Muscle of arm (tissue), 12 donors: ENCODE results near the gene HS3ST4. TPM values are rescaled to one million over a fixed set of nuclear protein-coding genes. Genes with fewer than 3 reads are reported as not detected.

Source experiments
- DNase-seq: peaks from one replicate; pipeline ENCODE4 v3.0.0-alpha.2; 2013
- polyA plus RNA-seq, 12 donors: library from polyadenylated mRNA; unstranded; fragments of 120-200 nt; gene quantifications; one replicate each; pipeline ENCODE4 v1.2.1, GENCODE V29; 2013; ENCODE audit not compliant: insufficient read length in 12 of 12

HS3ST4 gene
- polyA plus RNA-seq, 12 donors = 0.05 to 2.2 (median 0.07) TPM; not detected in 4

DNA sequence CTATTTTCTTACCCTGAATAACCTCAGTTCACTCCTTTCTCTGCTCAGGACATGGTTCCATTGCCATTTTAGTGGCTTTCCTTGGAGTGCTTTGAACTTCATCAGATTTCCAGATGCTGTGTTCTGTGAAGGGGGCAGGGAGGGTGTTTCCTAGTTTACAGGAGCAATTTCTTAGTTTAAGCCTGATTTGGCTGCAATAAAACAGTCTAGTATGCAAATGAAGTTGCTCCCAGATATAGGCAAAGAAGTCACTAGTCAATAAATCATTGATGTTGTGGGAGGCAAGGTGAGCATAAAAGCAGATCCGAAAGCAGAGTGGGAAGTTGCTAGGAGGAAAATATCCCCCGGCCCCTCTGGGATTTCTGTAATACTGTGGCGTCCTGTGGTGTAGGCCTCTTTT lies 202.3 kb downstream of the HS3ST4 start:
- no peak for DNase-seq

DNA sequence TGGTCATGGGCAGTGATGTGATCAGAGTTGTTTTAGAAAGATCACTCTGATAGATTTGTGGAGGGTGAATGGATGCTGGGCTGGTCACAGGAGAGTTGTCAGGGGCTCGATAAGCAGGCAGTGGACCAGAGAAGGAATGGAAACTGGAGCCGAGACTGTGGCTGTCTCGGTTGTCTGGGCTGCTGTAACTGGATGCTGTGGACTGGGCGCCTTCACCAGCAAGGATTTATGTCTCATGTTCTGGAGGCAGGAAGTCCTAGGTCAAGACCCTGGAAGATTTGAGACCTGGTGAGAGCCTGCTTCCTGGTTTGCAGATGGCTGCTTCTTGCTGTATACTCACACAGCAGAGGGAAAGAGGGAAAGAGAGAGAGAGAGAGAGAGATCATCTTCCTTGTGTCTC lies 203.6 kb downstream of the HS3ST4 start:
- no peak for DNase-seq

DNA sequence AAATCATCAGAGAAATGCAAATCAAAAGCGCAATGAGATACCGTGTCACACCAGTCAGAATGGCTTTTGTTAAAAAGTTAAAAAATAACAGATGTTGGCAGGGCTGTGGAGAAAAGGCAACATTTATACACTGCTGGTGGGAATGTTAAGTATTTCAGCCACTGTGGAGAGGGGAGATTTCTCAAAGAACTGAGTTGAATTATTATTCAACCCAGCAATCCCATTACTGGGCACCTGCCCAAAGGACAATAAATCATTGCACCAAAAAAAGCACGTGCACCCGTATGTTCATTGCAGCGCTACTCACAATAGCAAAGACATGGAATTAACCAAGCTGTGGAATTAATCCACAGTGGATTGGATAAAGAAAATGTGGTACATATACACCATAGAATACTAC lies 204.7 kb downstream of the HS3ST4 start:
- DNase-seq = no peak

DNA sequence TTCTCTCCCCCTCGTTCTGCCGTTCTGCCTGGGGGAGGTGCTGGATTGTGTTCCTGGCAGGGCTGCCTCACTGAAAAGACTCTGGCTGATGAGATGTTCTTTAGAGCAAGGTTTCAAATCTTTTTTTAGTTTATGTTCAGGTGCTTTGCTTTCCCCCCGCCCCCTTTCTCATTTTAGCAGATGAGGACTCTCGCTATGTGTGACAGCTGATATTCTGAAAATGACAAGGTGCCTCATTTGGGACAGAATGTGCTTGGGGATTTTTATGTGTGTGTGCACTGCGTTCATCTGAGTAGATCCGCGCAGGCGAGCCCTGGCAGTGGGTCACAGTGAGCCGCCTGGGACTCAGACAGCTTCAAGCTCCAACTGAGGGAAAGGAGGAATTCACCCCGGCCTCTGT lies 205.9 kb downstream of the HS3ST4 start:
- no peak for DNase-seq

DNA sequence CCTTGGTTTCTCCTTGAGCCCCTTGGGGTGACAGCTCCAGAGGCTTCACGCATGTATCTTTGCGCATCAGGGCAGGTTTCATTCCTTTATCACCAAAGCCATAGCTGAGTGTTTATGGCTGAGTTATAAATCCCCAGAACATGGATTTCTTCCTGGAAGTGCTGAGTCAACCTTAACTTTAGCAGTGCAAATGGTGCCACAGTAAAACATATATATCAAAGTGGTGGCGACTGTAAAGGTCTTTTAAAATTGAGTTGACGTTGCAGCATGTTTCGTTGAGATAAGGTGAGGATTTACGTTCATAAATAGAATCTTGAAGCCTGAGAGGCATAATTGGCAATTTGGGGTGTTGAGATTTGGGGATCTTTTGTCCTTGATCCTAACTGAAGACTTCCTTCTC lies 214.1 kb downstream of the HS3ST4 start:
- DNase-seq = no peak

DNA sequence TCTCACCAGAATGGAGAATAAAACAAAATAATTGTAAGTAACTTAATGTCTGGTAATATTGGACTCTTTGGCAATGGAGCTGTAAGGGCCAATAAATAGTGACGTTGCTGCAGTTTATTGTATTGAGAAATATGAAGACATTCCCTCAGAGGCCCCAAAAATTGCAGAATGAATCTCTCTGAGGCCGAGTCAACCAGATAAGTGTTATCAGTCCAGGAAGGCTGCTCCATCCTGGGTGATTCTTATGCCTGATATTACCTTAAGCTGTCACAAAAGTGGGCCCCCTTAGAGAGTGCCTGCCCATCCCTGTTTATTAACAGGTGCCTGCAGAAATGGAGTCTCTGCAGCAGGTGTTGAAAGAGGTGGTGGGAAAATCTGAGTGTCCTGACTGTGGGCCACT lies 219.2 kb downstream of the HS3ST4 start:
- DNase-seq = no peak

DNA sequence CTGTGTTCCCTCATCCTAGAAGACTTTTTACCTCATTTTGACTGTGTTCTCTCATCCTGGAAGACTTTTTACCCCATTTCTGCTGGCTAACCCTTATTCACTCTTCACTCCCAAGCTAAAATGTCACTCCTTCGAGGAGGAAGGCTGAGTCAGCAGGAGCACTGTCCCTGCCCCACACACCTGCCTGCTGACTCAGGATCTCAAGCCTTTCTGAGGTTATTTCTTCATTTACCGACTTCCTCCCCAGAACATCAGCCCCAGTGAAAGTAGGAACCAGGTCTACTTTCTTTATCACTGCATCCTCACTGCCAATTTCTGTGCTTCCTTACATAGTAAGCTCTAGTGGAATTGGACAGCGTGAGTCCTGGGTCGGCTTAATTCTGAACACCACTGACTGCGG lies 220.6 kb downstream of the HS3ST4 start:
- no peak for DNase-seq

DNA sequence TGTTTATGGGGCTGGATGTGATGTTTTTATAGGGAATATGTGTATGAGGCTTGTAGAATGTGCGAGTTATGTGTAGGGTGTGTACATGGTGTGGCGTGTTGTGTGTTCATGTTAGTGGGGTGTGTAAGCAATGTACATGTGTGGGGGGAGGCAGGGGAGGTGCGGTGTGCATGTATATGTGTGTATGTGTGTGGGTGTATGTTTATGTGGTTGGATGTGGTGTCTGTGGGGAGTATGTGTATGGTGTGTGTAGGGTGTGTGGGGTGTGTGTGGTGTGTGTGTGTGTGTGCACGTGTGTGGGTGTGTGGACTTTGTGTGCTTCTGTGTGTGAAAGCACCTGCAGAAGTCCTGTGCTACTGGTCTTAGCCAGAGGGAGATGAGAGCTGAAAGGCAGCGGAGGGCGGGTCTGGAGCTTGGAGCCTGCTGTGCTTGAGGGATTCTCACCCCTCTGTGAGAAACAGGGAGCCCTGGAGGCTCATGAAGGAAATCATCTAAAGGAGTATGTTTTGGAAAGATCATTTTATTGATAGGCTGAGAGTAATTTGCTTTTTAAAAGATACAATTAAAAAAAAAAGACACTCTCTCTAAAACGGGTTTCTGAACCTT lies 222.7 kb downstream of the HS3ST4 start:
- no peak for DNase-seq

DNA sequence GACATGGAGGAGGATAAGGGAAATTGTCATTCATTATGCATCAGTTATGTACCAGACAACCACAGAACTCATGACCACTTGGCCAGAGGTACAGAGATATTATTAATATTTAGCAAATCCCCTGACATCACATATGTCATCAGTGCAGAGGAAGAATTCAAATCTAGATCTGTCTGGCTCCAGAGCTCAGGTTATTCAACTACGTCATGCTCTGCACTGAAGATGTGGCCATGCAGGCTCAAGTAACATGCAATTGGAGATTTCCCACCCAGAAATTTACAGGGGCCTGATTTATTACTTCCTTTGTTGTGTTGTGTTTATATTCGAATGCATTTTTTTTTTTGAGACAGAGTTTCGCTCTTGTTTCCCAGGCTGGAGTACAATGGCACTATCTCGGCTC lies 224.3 kb downstream of the HS3ST4 start:
- no peak for DNase-seq

DNA sequence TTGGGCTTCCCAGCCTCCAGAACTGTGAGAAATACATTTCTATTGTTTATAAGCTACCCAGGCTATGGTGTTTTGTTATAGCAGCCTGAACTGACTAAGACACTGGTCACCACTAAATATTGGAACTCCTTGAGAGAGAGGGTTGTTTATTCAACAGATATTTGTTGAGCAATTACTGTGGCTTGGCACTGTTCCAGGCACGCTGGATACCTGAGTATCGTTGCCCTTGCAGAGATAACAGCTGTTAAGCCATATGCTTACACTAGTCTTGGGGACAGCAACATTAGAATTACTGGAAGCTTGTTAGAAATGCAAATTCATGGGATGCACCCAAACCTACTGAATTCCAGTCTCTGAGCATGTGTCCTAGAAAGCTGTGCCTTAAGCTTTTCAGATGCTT lies 230.7 kb downstream of the HS3ST4 start:
- DNase-seq = no peak

DNA sequence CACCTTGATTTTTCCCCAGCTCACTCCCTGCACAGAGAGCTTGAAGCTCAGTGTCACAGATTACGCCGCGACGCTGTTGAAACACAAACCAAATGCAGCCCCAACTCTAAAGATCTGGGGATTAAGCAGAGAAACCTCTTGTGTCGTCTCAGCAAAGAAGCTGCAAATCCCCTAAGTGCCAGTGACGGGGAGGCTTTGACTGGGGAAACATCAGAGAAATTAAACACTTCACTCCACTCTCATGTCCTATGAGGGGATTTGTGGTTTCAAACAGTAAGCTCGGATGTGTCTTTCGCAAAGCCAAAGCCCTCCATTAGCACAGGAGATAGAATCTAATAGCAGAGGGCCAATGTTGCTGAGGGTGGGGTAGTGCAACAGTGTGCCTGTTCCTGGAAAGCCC lies 233.7 kb downstream of the HS3ST4 start:
- no peak for DNase-seq

DNA sequence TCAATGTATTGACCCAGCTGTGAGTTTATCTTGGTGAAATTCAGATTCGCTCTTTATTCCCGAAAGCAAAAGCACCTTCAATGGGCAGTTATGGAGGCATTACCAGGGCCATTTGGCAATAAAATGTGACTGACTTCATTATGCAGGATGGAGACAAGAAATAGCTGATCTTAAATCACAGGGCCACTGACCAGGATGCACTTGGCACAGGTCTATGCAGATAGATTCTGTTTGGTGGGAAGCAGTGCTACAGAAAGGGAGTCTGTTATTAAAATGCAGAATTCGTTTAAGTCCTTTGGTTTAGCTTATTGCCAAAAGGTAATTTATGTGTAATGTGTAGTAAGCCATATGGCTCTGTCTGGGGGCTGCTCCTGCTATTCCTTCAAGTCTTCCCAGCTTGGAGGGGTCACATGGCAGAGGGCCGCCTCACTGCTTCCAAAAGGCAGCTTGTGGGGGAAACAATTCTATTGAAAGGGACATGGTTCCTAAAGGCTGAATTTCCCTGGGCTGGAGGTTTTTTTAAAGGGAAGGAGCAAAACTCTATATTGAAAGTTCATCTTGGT lies 239.8 kb downstream of the HS3ST4 start:
- DNase-seq = no peak

DNA sequence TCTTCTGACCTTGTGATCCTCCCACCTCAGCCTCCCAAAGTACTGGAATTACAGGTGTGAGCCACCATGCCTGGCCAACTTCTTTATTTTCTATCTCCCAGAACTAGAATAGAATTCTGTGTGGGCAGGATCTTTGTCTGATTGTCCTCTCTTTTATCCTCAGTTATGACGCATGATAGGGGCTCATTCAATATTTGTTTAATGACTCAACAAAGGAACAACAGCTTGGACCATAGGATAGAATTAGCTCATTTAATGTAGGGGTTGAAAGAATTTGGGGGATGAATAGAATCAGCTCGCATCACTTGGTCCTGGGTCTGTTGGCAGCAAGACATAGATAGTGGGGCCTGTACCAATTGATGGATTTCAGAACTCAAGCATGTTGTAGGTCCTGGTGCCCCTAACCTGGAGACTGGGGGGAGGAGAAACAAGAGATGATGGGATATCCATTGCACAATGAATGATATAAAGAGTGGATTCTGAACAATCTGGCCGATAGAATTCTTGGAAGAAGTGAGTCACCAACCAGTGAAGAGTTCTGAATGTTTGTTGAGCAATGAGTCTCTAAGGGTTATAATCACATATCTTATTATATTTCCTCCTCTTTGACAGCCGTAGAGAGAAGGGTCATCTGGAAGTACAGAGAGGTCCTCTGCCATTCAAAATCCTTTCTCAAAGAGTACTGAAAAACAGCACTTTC lies 250.2 kb downstream of the HS3ST4 start:
- no peak for DNase-seq

DNA sequence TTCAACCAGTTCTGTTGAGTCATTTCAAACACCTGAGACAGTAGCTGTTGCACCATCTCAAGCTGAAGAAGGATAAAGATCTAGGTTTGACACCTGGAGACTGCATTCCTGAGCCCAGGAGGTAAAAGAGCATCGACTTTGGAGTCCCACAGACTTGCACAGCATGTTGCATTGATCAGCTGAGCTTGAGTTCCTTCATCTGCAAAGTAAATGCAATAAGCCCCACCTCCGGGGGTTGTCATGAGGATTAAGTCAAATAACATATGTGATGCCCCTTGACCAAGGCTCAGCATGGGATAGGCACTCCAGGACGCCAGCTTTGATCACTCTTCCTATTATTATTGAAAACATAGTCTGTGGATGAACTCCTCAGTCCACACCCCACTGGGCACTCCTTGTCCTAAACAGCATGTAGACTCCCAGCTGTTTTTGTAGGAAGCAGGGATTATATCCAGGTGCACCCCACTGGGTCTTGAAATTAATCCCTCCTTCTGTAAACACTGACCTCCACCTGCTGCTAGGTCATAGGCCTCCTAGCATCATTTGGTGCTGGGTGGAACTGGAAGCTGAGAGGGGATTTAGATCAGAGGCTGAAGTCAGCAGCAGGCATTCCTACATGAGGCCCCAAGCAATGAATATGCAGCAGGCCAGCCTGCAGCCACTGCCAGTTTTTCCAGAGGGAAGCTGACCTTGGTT lies 259.0 kb downstream of the HS3ST4 start:
- no peak for DNase-seq

DNA sequence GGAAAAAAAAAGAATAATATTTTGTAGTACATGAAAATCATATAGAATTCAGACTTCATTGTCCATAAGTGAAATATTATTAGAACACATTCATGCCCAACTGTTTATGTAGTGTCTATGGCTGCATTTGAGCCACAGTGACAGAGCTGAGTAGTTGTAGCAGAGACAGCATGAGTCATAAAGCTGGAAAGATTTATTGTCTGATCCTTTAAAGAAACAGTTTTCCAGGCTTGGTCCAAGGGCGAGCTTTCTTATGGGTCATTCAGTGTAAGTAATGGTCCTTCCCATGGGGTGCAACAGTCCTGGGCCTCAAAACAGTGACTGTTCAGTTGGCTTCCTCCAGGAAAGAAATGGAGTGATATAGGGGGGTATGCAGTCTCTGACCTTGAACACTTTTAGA lies 260.2 kb downstream of the HS3ST4 start:
- DNase-seq = no peak

DNA sequence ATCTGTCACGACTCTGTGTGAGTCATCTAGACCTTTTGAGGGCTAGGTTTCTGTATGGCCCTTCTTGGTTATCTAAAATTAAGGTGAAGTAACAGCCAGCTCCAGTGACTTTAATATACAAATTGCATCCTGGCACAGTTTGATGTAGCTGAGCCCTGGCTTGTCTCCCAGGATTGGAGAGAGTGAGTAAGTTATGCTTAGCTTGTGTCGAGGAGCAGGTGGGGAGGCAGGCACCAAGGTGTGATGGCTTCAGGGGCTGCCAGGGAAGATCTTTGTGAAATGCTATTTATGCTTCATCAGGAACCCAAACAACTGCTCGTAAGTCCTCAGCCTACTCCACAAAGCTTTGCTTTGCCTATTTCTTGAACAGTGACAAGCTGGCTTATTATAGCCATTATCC lies 261.2 kb downstream of the HS3ST4 start:
- DNase-seq = no peak

DNA sequence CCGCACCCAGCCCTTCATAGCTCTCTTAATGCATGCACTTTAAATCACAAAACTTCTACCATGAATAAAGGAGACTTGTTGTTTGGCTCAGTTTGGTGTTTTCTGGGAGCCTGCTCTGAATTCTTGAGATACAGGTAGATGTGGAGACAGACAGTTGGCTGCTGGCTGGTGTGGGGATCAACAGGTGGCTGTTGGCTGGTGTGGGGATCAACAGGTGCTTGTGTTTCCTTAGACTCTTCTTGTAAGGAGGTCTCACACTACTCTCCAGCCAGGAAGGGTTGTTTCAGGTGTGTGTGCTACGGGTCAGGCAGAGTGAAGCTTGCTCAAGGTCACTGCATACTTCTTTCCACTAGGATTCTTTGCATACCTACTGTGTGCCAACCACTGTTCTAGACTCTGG lies 265.9 kb downstream of the HS3ST4 start:
- DNase-seq = no peak

DNA sequence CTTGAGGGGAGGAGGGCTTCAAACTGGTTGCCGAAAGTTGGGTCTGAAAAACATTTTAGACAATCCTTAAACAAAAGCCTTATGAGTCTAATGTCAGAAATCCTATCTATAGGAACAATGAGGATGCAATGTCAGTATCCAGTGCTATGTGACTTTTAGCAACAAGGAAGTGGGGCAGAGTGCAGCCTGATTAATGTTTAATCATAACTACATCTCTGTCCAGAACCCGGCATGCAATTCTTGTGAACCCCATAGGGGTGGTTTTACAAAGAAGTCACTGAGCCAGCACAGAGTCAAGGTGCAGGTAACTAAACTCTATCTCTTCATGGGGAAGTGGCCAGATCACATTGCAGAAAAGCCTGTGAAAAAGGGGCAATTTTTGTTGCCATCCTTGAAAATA lies 267.5 kb downstream of the HS3ST4 start:
- DNase-seq = no peak

DNA sequence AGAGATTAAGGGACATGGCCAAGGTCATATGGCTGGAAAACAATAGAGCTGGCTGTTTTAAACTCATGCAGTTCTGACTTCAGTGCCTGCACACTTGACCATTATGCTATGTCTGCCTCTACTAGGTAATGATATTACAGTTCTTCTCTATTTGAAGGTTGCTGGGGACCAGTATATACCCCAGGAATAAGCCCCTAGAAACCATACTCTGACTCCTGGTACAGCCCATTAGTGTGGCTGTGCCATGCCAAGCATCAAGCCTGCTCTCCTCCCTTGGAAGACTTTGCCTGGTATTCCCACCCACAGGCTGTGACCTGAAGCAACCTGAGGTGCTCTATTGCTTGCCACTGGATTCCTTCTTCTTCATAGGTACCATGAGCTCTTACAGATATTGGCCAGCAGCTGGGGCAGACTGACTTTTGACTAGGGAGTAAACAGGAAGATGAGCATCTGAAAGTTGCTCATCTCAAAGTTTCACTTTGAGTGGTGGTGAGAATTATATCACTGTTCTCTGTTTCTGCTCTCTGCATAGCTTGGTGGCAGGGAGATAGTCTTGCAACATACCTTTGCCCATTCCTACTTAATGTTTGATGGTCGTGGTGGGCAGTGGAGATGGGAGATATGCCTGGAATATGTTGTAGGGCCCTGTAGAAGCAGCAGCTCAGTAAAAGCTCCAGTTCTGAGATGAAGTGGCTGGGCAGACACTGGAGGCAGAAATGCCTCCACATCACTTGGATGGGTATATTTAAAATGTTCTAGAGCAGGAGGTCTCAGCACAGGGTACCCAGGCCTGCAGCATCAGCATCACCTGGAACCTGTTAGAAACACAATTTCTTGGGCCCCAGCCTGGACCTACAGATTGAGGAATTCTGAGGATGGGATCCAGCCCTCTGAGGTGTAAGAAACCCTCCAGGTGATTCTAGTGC lies 274.7 kb downstream of the HS3ST4 start:
- DNase-seq = no peak

DNA sequence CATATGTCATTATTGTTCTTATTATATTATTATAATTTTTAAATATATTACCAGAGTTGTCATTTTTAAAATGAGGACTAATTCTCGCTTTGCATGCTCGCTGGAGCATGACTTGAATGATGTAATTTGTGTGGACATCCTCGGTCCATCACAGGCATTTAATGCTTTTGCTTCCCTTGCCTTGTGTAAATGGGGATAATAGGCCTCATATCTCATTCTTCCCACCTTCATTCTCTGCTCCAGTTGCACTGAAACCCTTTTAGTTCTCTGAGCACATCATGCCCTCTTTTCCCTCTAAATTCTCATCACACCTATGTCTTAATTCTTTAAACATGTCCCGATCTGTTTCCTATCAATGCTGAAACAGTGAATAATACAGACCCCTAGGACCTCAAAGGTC lies 285.4 kb downstream of the HS3ST4 start:
- no peak for DNase-seq

DNA sequence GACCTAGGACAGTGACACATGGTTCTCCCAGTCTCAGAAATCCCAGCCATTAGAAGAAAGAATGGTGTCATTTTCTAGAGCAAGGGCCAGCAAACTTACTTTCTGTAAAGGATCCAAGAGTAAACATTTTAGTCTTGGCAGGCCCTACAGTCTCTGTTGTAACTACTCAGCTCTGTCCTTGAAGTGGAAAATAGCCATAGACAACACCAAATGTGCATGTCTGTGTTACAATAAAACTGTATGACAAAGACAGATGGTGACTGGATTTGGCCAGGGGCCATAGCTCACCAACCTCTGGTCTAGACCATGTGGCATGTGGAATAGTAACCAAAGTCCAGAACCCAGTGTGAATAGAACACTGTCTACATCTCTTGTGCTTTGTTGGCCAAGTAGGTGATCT lies 286.5 kb downstream of the HS3ST4 start:
- peak; percentile 41 for DNase-seq

DNA sequence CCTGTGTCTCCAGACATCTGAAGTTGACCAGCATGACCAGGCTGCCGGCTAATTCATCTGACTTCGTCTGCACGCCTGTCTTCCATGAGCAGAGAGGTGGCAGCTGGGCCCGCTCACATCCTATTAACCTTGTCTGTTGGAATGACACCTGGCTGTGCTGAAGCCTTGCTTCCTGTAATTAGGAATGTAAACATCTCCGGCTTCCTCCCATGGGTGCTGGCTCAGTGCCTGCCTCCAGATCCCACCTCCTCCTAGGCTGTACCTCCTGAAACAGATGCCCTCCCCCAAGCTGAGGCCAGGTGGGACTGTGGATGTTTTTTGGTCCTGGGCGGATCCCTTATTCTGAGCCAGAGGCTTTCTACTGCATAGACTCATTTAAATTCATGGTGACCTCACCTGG lies 296.3 kb downstream of the HS3ST4 start:
- no peak for DNase-seq
